GM23248 (cell line): ENCODE results near the gene SLC12A6.

Source experiments
- EZH2 ChIP-seq: fragments of 200-600 bp; sonication (generic); IDR thresholded peaks from 2 replicates; pipeline ENCODE4 v1.6.1; 2018; ENCODE audit warnings: antibody characterized with exemption, mild to moderate bottlenecking; ENCODE audit not compliant: insufficient read depth, poor library complexity, severe bottlenecking
- EZH2phosphoT487 ChIP-seq: fragments of 200-600 bp; sonication (generic); IDR thresholded peaks from 2 replicates; pipeline ENCODE4 v1.6.1; 2018; ENCODE audit warnings: antibody characterized with exemption, moderate library complexity, mild to moderate bottlenecking, low read depth; ENCODE audit not compliant: insufficient read depth

DNA sequence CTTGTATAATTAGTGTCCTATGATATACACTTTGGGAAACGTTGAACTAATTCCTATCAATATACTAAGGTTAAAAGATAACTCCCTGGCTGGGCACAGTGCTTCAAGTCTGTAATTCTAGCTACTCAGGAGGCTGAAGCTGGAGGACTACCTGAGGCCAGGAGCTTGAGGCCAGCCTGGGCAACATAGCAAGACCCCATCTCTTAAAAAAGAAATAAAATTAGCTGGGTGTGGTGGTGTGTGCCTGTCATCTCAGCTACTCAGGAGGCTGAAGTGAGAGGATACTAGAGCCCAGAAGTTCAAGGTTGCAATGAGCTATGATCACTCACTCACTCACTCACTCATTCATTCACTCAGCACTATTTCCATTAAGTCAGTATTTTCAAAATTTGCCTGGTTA lies 55.2 kb downstream of the SLC12A6 start:
- no peak for TF ChIP-seq EZH2phosphoT487
- TF ChIP-seq EZH2, result no peak
